ENCODE measurements around the gene SLC8A2.

The SLC8A2 gene

GRCh38 chr19:47485210-47485609, 13.5 kb upstream of the SLC8A2 start:
- DNase-seq = no peak

- peak; percentile 75 for DNase-seq
Observed at GRCh38 chr19:47483800-47484690, 12.4 kb upstream of the SLC8A2 start, which contains the start of gene KPTN. KPTN (minus strand) TSS chr19:47484219; CDS start chr19:47484160, 59 bp downstream.

- DNase-seq = no peak
Observed at GRCh38 chr19:47483200-47483599, 11.5 kb upstream of the SLC8A2 start.

GRCh38 chr19:47481460-47482052, 9.9 kb upstream of the SLC8A2 start:
- no peak for DNase-seq

- no peak for DNase-seq
Observed at GRCh38 chr19:47480658-47481057, 9.0 kb upstream of the SLC8A2 start.

- DNase-seq = no peak
Observed at GRCh38 chr19:47479701-47480503, 8.2 kb upstream of the SLC8A2 start.

GRCh38 chr19:47476438-47476972, 4.8 kb upstream of the SLC8A2 start:
- DNase-seq = no peak

GRCh38 chr19:47475465-47475864, 3.8 kb upstream of the SLC8A2 start:
- DNase-seq = no peak

- no peak for DNase-seq
Observed at GRCh38 chr19:47473336-47473735, 1.6 kb upstream of the SLC8A2 start.

- DNase-seq = no peak
Observed at GRCh38 chr19:47471381-47471732, 336 bp downstream of the SLC8A2 start.

- no peak for DNase-seq
Observed at GRCh38 chr19:47470447-47471195, 1.1 kb downstream of the SLC8A2 start.

- DNase-seq = no peak
Observed at GRCh38 chr19:47469719-47470118, 2.0 kb downstream of the SLC8A2 start.

GRCh38 chr19:47469363-47469700, 2.4 kb downstream of the SLC8A2 start:
- no peak for DNase-seq

GRCh38 chr19:47467914-47468313, 3.8 kb downstream of the SLC8A2 start:
- no peak for DNase-seq

GRCh38 chr19:47465957-47466356, 5.7 kb downstream of the SLC8A2 start:
- DNase-seq = no peak

GRCh38 chr19:47464675-47465419, 6.8 kb downstream of the SLC8A2 start:
- no peak for DNase-seq

GRCh38 chr19:47461876-47462275, 9.8 kb downstream of the SLC8A2 start:
- DNase-seq = no peak

- DNase-seq = no peak
Observed at GRCh38 chr19:47459477-47459876, 12.2 kb downstream of the SLC8A2 start.

GRCh38 chr19:47458672-47459071, 13.0 kb downstream of the SLC8A2 start:
- no peak for DNase-seq

- no peak for DNase-seq
Observed at GRCh38 chr19:47456721-47457474, 14.8 kb downstream of the SLC8A2 start.

GRCh38 chr19:47450478-47450877, 21.2 kb downstream of the SLC8A2 start:
- DNase-seq = no peak

Data from activated gamma-delta T cell (primary cell).